ENCODE data around the gene SPATS2L.

GRCh38 chr2:200438251-200438650 is 131.8 kb downstream of the SPATS2L start:
- TF ChIP-seq EZH2 (IDR thresholded peaks at IDR 0.05; ENCODE audit: borderline replicate concordance, insufficient read depth, low read depth, low read length, poor library complexity, severe bottlenecking) = no peak
- no peak for TF ChIP-seq CTCF (IDR thresholded peaks at IDR 0.05)
